Measurements from ENCODE around the gene DNAI1. TPM values are rescaled to one million over a fixed set of nuclear protein-coding genes. Genes with fewer than 3 reads are reported as not detected.

The DNAI1 gene
- total RNA-seq, 1 donor from 2014 or later: 1.8 TPM

- Histone ChIP-seq H3K9ac (ENCODE audit: low read length) (no peak overlapping the region), H2AFZ (ENCODE audit: low read depth, low read length) (no peak overlapping the region), H3K4me3 (ENCODE audit: insufficient read depth, low read depth, low read length) (no peak overlapping the region), H3K27me3 (ENCODE audit: insufficient read depth, low read length) (peaks cover 4% of the 10 kb centered on the region), H3K36me3 (ENCODE audit: insufficient read depth, low read length) (no peaks in the 10 kb centered on the region), H3K79me2 (ENCODE audit: insufficient read depth, low read length) (no peaks in the 10 kb centered on the region), H3K4me2 (ENCODE audit: low read length) (peak overlapping the region; percentile 76), H3K9me3 (ENCODE audit: insufficient read depth, low read depth, low read length) (no peaks in the 10 kb centered on the region), H4K20me1 (ENCODE audit: insufficient read depth, low read length) (no peaks in the 10 kb centered on the region), H3K4me1 (ENCODE audit: insufficient read depth, low read length) (peaks cover 8% of the 10 kb centered on the region), H3K27ac (ENCODE audit: low read depth, low read length) (no peak overlapping the region)
- no peak for TF ChIP-seq CTCF (IDR thresholded peaks at IDR 0.05; ENCODE audit: insufficient read depth, low read depth, low read length)
- no peak for TF ChIP-seq EZH2 (IDR thresholded peaks at IDR 0.05; ENCODE audit: insufficient read depth, low read length)
- DNase-seq (ENCODE audit: low read depth) (no peak), FAIRE-seq (no peak)
- Mint-ChIP-seq H3K9me3 (ENCODE audit: unreplicated experiment) (peaks cover 4% of the 10 kb centered on the region), H3K27me3 (ENCODE audit: low read depth, unreplicated experiment) (peaks cover 29% of the 10 kb centered on the region), H3K4me3 (ENCODE audit: unreplicated experiment) (peak overlapping the region; percentile 14), H3K4me1 (ENCODE audit: low read depth, unreplicated experiment) (peaks cover 26% of the 10 kb centered on the region), H3K36me3 (ENCODE audit: low read depth, unreplicated experiment) (peaks cover 20% of the 10 kb centered on the region), H3K27ac (ENCODE audit: unreplicated experiment) (no peak overlapping the region)
These were observed 100.5 kb downstream of the DNAI1 start for GRCh38 chr9:34558919-34559623.

GRCh38 chr9:34559624-34560455, 101.2 kb downstream of the DNAI1 start:
- peak overlapping the region; percentile 64 for H2AFZ ChIP-seq (ENCODE audit: low read depth, low read length)
- peak overlapping the region; percentile 7 for H3K27ac Mint-ChIP-seq (ENCODE audit: unreplicated experiment)
- DNase-seq (ENCODE audit: low read depth): peak; percentile 40
- no peaks in the 10 kb centered on the region for H3K9me3 ChIP-seq (ENCODE audit: insufficient read depth, low read depth, low read length)
- peak overlapping the region; percentile 1 for H3K4me3 Mint-ChIP-seq (ENCODE audit: unreplicated experiment)
- peaks cover 4% of the 10 kb centered on the region for H3K27me3 ChIP-seq (ENCODE audit: insufficient read depth, low read length)
- H4K20me1 ChIP-seq (ENCODE audit: insufficient read depth, low read length): no peaks in the 10 kb centered on the region
- H3K27ac ChIP-seq (ENCODE audit: low read depth, low read length): no peak overlapping the region
- H3K79me2 ChIP-seq (ENCODE audit: insufficient read depth, low read length): no peaks in the 10 kb centered on the region
- peaks cover 5% of the 10 kb centered on the region for H3K9me3 Mint-ChIP-seq (ENCODE audit: unreplicated experiment)
- H3K9ac ChIP-seq (ENCODE audit: low read length): peak overlapping the region; percentile 38
- no peak for FAIRE-seq
- H3K36me3 ChIP-seq (ENCODE audit: insufficient read depth, low read length): no peaks in the 10 kb centered on the region
- H3K4me1 ChIP-seq (ENCODE audit: insufficient read depth, low read length): peaks cover 8% of the 10 kb centered on the region
- H3K4me1 Mint-ChIP-seq (ENCODE audit: low read depth, unreplicated experiment): peaks cover 22% of the 10 kb centered on the region
- peaks cover 25% of the 10 kb centered on the region for H3K27me3 Mint-ChIP-seq (ENCODE audit: low read depth, unreplicated experiment)
- peaks cover 18% of the 10 kb centered on the region for H3K36me3 Mint-ChIP-seq (ENCODE audit: low read depth, unreplicated experiment)
- no peak for TF ChIP-seq CTCF (IDR thresholded peaks at IDR 0.05; ENCODE audit: insufficient read depth, low read depth, low read length)
- TF ChIP-seq EZH2 (IDR thresholded peaks at IDR 0.05; ENCODE audit: insufficient read depth, low read length): no peak
- no peak overlapping the region for H3K4me3 ChIP-seq (ENCODE audit: insufficient read depth, low read depth, low read length)
- peak overlapping the region; percentile 76 for H3K4me2 ChIP-seq (ENCODE audit: low read length)

Measured in astrocyte (in vitro differentiated cells and primary cell).